OCI-LY7 (cell line): ENCODE results near the gene ST6GALNAC1. TPM values are rescaled to one million over a fixed set of nuclear protein-coding genes. Genes with fewer than 3 reads are reported as not detected.

Experiments
- BruUV-seq: library from RNA; stranded (reverse); fragments of 400-500 nt; replicated peaks from 2 replicates; lab custom pipeline; 2021; lab: Mats Ljungman, UMichigan
- CTCF ChIA-PET: fragments of 300-600 bp; sonication (Branson Sonifier 250); formaldehyde crosslinking; loops from one replicate; lab custom pipeline; 2022; ENCODE audit warnings: antibody characterized with exemption; ENCODE audit not compliant: unreplicated experiment; lab: Charles Lee
- POLR2A ChIA-PET: fragments of 300-600 bp; sonication (Branson Sonifier 250); formaldehyde crosslinking; loops from one replicate; lab custom pipeline; 2022; ENCODE audit warnings: antibody characterized with exemption; lab: Charles Lee
- DNase-seq: peaks from one replicate; pipeline ENCODE4 v3.0.0-alpha.2; 2015; ENCODE audit warnings: low spot score
- H2AFZ ChIP-seq: fragments of 200-600 bp; sonication (generic), shearing (Covaris generic); 2 replicates; pipeline ENCODE4 v1.6.1; 2014; ENCODE audit warnings: mild to moderate bottlenecking, antibody characterized with exemption, low read length, moderate library complexity
- H3K27ac ChIP-seq: fragments of 200-600 bp; sonication (generic); 2 replicates; pipeline ENCODE4 v1.5.1; 2014; ENCODE audit warnings: mixed run types, low read depth, mild to moderate bottlenecking, moderate library complexity, low read length, inconsistent platforms; ENCODE audit not compliant: poor library complexity, severe bottlenecking
- H3K36me3 ChIP-seq: fragments of 200-600 bp; sonication (generic); 2 replicates; pipeline ENCODE4 v1.6.1; 2014; ENCODE audit warnings: mild to moderate bottlenecking, antibody characterized with exemption, low read length, moderate library complexity, mixed read lengths; ENCODE audit not compliant: insufficient read depth
- H3K4me1 ChIP-seq: fragments of 200-600 bp; sonication (generic); 2 replicates; pipeline ENCODE4 v1.5.1; 2014; ENCODE audit warnings: mild to moderate bottlenecking, low read length; ENCODE audit not compliant: insufficient read depth, poor library complexity, severe bottlenecking
- H3K4me2 ChIP-seq: fragments of 200-600 bp; sonication (generic); 2 replicates; pipeline ENCODE4 v1.6.1; 2014; ENCODE audit warnings: mild to moderate bottlenecking, low read length
- H3K4me3 ChIP-seq: fragments of 200-600 bp; sonication (generic); 2 replicates; pipeline ENCODE4 v1.5.1; 2014; ENCODE audit warnings: mild to moderate bottlenecking, low read depth, low read length; ENCODE audit not compliant: poor library complexity, severe bottlenecking
- H3K79me2 ChIP-seq: fragments of 200-600 bp; sonication (generic); 2 replicates; pipeline ENCODE4 v1.6.1; 2016; ENCODE audit warnings: low read depth, mild to moderate bottlenecking, low read length, moderate library complexity, mixed read lengths; ENCODE audit not compliant: insufficient read depth
- H3K9me2 ChIP-seq: fragments of 200-600 bp; sonication (generic); 2 replicates; pipeline ENCODE4 v1.6.1; 2016; ENCODE audit warnings: mild to moderate bottlenecking, low read length, mixed read lengths; ENCODE audit not compliant: insufficient read depth
- H3K9me3 ChIP-seq: fragments of 200-600 bp; sonication (generic); 2 replicates; pipeline ENCODE4 v1.6.1; 2014; ENCODE audit warnings: mild to moderate bottlenecking, mixed run types, low read length, mixed read lengths
- H4K20me1 ChIP-seq: fragments of 200-600 bp; sonication (generic); 2 replicates; pipeline ENCODE4 v1.6.1; 2014; ENCODE audit warnings: mild to moderate bottlenecking, antibody characterized with exemption, low read length, moderate library complexity, mixed read lengths; ENCODE audit not compliant: insufficient read depth
- CTCF ChIP-seq: fragments of 200-600 bp; sonication (generic); conservative IDR thresholded peaks from 2 replicates; pipeline ENCODE4 v1.5.1; 2014; ENCODE audit warnings: mild to moderate bottlenecking, antibody characterized with exemption, low read length, moderate library complexity, mixed read lengths
- EZH2phosphoT487 ChIP-seq: fragments of 200-600 bp; sonication (generic); IDR thresholded peaks from 2 replicates; pipeline ENCODE4 v1.6.1; 2018; ENCODE audit warnings: low read depth, borderline replicate concordance, mild to moderate bottlenecking, mixed run types, antibody characterized with exemption, low read length, moderate library complexity, mixed read lengths
- intact Hi-C: fragments of 100-400 bp; cut with micrococcal nuclease; formaldehyde crosslinking; loops from one replicate; pipeline ENCODE4 v1.10.0; 2022; ENCODE audit not compliant: unreplicated experiment
- total RNA-seq, 2 experiments: library from RNA; depleted of rRNA in 1 of 2; stranded (reverse); fragments of >200 nt in 1 of 2; shearing (Covaris generic) in 1 of 2; gene quantifications; 2 replicates each; pipeline ENCODE4 v1.2.3, GENCODE V29; 2014 to 2022

The ST6GALNAC1 gene
- total RNA-seq, 2 experiments from 2014 or later: not detected

GRCh38 chr17:76588182-76588581 lies 55.4 kb downstream of the ST6GALNAC1 start:
- CTCF ChIA-PET: no interaction called here
- no peaks in the 10 kb centered on the region for H3K4me1 ChIP-seq
- H3K79me2 ChIP-seq: no peaks in the 10 kb centered on the region
- H3K4me2 ChIP-seq: no peak overlapping the region
- no peaks in the 10 kb centered on the region for H3K36me3 ChIP-seq
- no peak overlapping the region for H2AFZ ChIP-seq
- POLR2A ChIA-PET: interaction anchor here (0.7 kb wide), 1 partner anchor 33 kb away, joined by 3 read pairs; no protein-coding TSS in a partner anchor
- TF ChIP-seq CTCF: no peak
- TF ChIP-seq EZH2phosphoT487: no peak
- intact Hi-C loops: no loop called here
- H3K9me2 ChIP-seq: no peaks in the 10 kb centered on the region
- H3K27ac ChIP-seq: no peak overlapping the region
- DNase-seq: no peak
- no peaks in the 10 kb centered on the region for H4K20me1 ChIP-seq
- BruUV-seq: no TSS peak
- no peaks in the 10 kb centered on the region for H3K9me3 ChIP-seq
- H3K4me3 ChIP-seq: no peak overlapping the region

- intact Hi-C loops: no loop called here
Observed at GRCh38 chr17:76586741-76587487, 56.6 kb downstream of the ST6GALNAC1 start.

More at GRCh38 chr17:76586741-76587487, 56.6 kb downstream of the ST6GALNAC1 start:
- TF ChIP-seq CTCF (no peak), EZH2phosphoT487 (no peak)
- no peak overlapping the region for H3K4me3 ChIP-seq
- H3K9me3 ChIP-seq: no peaks in the 10 kb centered on the region
- BruUV-seq: no TSS peak
- H3K4me1 ChIP-seq: no peaks in the 10 kb centered on the region
- no peak overlapping the region for H2AFZ ChIP-seq
- H3K79me2 ChIP-seq: no peaks in the 10 kb centered on the region
- ChIA-PET POLR2A (no interaction called here), CTCF (no interaction called here)
- H3K36me3 ChIP-seq: no peaks in the 10 kb centered on the region
- H3K9me2 ChIP-seq: no peaks in the 10 kb centered on the region
- no peak for DNase-seq
- H3K27ac ChIP-seq: no peak overlapping the region
- no peak overlapping the region for H3K4me2 ChIP-seq
- H4K20me1 ChIP-seq: no peaks in the 10 kb centered on the region
